Activated T-cell treated with anti-CD3 and anti-CD28 coated beads, Interleukin-2, amount 50 U/mL, for 4 hours (primary cell): ENCODE measurements around the gene CUL1. TPM values are rescaled to one million over a fixed set of nuclear protein-coding genes. Genes with fewer than 3 reads are reported as not detected.

Experiments
- ATAC-seq, 2 donors: fragments of 200-7000 bp; cut with Tn5 transposase; one replicate each; pipeline ENCODE4 v1.10.0; 2021
- DNase-seq: peaks from one replicate; pipeline ENCODE4 v3.0.0-alpha.2; 2020
- H3K27me3 Mint-ChIP-seq: one replicate; pipeline ENCODE4 v1.8.0; 2021; ENCODE audit warnings: low read depth, mixed read lengths
- H3K36me3 Mint-ChIP-seq: one replicate; pipeline ENCODE4 v1.8.0; 2022; ENCODE audit warnings: mixed read lengths; ENCODE audit not compliant: insufficient read depth
- H3K4me1 Mint-ChIP-seq: one replicate; pipeline ENCODE4 v1.8.0; 2021; ENCODE audit warnings: low read depth, mixed read lengths
- H3K4me3 Mint-ChIP-seq: one replicate; pipeline ENCODE4 v1.8.0; 2021; ENCODE audit warnings: mild to moderate bottlenecking, moderate library complexity, mixed read lengths
- H3K9me3 Mint-ChIP-seq: one replicate; pipeline ENCODE4 v1.8.0; 2021; ENCODE audit warnings: mixed read lengths
- total RNA-seq, 3 donors: library from RNA; stranded (reverse); gene quantifications; one replicate each; pipeline ENCODE4 v1.2.1, GENCODE V29; 2021

The CUL1 gene
- total RNA-seq, 3 donors from 2014 or later = 75.2 to 83.7 (median 75.4) TPM

DNA sequence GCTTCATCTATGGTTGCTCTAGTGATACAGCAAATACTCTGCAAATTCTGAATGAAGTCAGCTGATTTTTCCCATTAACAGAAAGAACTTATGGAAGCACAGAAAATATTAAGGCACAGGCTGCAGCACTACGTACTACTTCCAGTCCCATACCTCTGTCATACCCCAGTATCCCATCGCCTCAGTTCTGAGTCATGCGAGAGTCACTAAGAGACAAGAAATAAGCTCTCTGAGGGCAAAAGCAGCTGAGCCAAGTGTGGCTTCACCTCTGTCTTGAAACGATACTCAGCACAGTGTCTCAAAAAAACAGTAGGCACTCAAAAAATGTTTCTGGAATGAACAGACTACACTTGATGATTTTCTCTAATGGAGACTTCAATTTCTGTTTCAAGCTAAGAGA, 137.2 kb downstream of the CUL1 start:
- H3K4me3 Mint-ChIP-seq = no peak overlapping the region
- H3K27me3 Mint-ChIP-seq = no peaks in the 10 kb centered on the region
- ATAC-seq (no peak), DNase-seq (no peak)
- H3K4me1 Mint-ChIP-seq = peaks cover 33% of the 10 kb centered on the region
- no peaks in the 10 kb centered on the region for H3K9me3 Mint-ChIP-seq
- H3K36me3 Mint-ChIP-seq = peaks cover 47% of the 10 kb centered on the region

DNA sequence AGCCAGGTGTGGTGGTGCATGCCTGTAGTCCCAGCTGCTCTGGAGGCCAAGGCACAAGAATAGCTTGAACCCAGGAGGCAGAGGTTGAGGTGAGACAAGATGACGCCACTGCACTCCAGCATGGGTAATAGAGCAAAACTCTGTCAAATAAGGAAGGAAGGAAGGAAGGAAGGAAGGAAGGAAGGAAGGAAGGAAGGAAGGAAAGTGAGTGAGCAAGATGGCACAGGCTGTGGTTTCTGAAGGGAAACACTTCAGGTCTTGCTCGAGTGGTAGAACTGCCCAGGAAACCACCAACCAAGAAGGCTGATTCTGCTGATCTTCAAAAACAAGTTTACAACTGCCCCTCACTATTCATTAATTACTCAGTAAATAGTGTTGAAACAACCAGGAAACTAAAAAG, 140.2 kb downstream of the CUL1 start:
- Mint-ChIP-seq H3K9me3 (no peaks in the 10 kb centered on the region), H3K4me3 (no peak overlapping the region), H3K27me3 (no peaks in the 10 kb centered on the region), H3K36me3 (peaks cover 40% of the 10 kb centered on the region), H3K4me1 (peaks cover 42% of the 10 kb centered on the region)
- ATAC-seq (no peak), DNase-seq (no peak)

DNA sequence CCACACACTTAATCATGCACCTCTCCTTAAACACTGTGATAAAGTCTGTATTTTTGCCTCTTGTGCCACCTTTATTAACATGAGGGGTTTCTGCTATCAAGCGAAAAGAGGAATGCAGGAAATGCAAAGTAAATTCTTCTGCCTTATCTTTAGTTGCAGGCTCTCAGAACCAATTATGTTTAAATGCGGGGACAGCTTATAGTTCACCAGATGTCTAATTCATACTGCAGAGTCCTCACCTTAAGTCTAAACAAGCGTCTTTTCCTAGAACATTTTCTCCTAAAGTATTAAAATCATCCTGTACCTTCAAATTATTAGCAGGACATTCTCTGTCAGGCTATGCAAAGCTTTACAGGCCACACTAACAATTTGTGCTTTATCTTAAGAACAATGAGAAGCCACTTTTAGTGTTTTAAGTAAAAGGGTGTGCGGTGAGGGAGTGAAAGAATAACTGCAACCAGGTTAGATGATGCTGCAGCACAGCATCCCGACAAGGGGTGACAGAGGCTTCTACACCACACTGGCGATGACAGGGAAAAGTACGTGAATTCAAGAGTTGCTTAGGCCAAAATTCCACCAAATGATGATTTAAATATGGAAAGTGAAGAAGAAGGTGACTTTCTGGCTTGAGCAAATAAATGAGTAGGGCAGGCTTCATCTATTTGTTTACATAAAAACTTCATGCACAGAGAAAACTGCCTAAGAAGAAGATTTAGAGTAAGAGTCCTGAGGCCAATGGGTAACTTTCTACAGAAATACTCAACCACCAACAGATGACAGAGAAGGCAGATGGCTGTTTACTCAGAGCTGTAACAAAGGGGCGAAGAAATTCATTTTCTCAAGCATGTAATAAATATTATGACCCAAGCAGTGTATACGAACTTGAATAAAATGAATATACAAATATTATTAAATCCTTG, 149.4 kb downstream of the CUL1 start:
- Mint-ChIP-seq H3K36me3 (peaks cover 11% of the 10 kb centered on the region), H3K9me3 (no peaks in the 10 kb centered on the region), H3K27me3 (no peaks in the 10 kb centered on the region), H3K4me1 (peaks cover 39% of the 10 kb centered on the region), H3K4me3 (no peak overlapping the region)
- no peak for DNase-seq
- ATAC-seq = no peak

DNA sequence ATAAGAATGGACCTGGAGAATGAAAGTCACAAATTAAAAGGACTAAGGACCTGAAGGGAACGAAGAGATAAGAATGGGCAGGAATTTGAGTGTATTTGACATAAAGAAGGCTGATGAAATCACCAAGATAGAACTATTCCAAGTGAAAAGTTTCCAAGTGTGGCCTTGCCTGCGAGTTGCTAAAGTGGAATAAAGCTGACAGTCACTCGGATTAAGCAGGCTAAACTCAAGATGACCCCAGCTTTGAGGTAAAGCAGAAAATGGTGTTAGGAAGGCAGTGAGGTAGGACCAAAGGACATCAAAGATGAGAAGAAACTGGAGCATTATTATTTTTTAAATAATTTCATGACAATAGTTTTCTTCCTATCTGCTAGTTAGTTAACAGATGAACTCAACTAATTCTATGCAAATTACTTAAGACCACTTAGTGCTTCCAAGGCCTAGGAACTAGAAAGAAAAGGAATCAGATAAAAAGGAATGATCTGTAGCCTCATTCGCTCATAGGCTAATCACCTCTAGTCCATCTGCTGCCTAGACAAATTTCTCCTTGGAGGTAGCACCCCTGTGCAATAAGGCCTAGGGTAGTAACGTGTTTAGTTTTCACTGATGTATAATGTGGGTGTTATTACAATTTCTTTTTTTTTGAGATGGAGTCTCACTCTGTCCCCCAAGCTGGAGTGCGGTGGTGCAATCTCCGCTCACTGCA, 150.8 kb downstream of the CUL1 start:
- ATAC-seq = no peak
- no peak for DNase-seq
- peaks cover 39% of the 10 kb centered on the region for H3K4me1 Mint-ChIP-seq
- peaks cover 10% of the 10 kb centered on the region for H3K36me3 Mint-ChIP-seq
- no peaks in the 10 kb centered on the region for H3K9me3 Mint-ChIP-seq
- no peaks in the 10 kb centered on the region for H3K27me3 Mint-ChIP-seq
- H3K4me3 Mint-ChIP-seq = no peak overlapping the region

DNA sequence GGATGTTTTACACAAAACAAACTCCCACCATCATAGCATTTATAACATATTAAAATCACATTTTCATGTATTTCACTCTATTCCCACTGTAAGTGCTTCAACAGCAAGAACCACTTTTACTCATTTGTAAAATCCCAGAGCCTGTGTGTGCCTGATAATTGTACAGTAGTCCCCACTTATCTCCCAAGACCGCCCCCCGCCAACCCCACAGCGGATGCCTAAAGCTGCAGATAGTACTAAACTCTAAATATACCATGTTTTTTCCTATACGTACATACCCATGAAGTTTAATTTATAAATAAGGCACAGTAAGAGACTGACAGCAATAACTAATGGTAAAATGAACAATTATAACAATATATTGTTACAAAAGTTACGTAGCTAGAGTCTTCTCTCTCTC, 151.9 kb downstream of the CUL1 start:
- Mint-ChIP-seq H3K4me3 (no peak overlapping the region), H3K27me3 (no peaks in the 10 kb centered on the region), H3K9me3 (no peaks in the 10 kb centered on the region), H3K4me1 (peaks cover 42% of the 10 kb centered on the region), H3K36me3 (peaks cover 6% of the 10 kb centered on the region)
- no peak for ATAC-seq
- no peak for DNase-seq

Other genes starting within 250 kb of the CUL1 start
- gene C7orf33, start 108.1 kb upstream of the CUL1 start, total RNA-seq = not detected
- 100 to 1,000 TPM; 114 to 137 (median 123) TPM for gene EZH2, start 185.4 kb downstream of the CUL1 start, total RNA-seq